G401 (cell line): ENCODE results near the gene OLFM3. TPM values are rescaled to one million over a fixed set of nuclear protein-coding genes. Genes with fewer than 3 reads are reported as not detected.
A peak's percentile ranks its signal among the peaks of the same experiment; 100 is the strongest.

Source experiments
- DNase-seq: peaks from one replicate; pipeline ENCODE4 v3.0.0-alpha.2; 2015; ENCODE audit warnings: low spot score
- in situ Hi-C: cut with HindIII; loops from 2 replicates; pipeline ENCODE4 v1.10.0; 2016; ENCODE audit warnings: low sequenced_read_pairs, mixed read lengths
- total RNA-seq: library from RNA; depleted of rRNA; stranded (reverse); fragments of >200 nt; shearing (Covaris generic); gene quantifications from 2 replicates; pipeline ENCODE4 v1.2.3, GENCODE V29; 2014; rRNA removed

The OLFM3 gene
- not detected in 2 replicates for total RNA-seq

- DNase-seq: peak; percentile 74
- in situ Hi-C loops: no loop called here
Observed at GRCh38 chr1:101996825-101997465, at the start of gene OLFM3. Gene OLFM3, minus strand, starts transcription at chr1:101996926.

GRCh38 chr1:102045752-102046151 is 49.0 kb upstream of the OLFM3 start:
- in situ Hi-C loops: no loop called here

GRCh38 chr1:102032534-102032933 is 35.8 kb upstream of the OLFM3 start:
- in situ Hi-C loops: no loop called here
- DNase-seq: no peak

More at GRCh38 chr1:102045752-102046151, 49.0 kb upstream of the OLFM3 start:
- no peak for DNase-seq

- DNase-seq: no peak
- in situ Hi-C loops: no loop called here
Observed at GRCh38 chr1:102019530-102019929, 22.8 kb upstream of the OLFM3 start.

- no peak for DNase-seq
Observed at GRCh38 chr1:102015728-102016127, 19.0 kb upstream of the OLFM3 start.

GRCh38 chr1:102002057-102002456 is 5.3 kb upstream of the OLFM3 start:
- no peak for DNase-seq
- in situ Hi-C loops: no loop called here

More at GRCh38 chr1:102015728-102016127, 19.0 kb upstream of the OLFM3 start:
- in situ Hi-C loops: no loop called here

- in situ Hi-C loops: no loop called here
Observed at GRCh38 chr1:101995984-101996745, 561 bp downstream of the OLFM3 start.

GRCh38 chr1:101993710-101994109 is 3.0 kb downstream of the OLFM3 start:
- peak; percentile 49 for DNase-seq
- in situ Hi-C loops: no loop called here

More at GRCh38 chr1:101995984-101996745, 561 bp downstream of the OLFM3 start:
- peak; percentile 86 for DNase-seq

- in situ Hi-C loops: no loop called here
Observed at GRCh38 chr1:101992821-101993575, 3.7 kb downstream of the OLFM3 start.

GRCh38 chr1:101980974-101981373 is 15.8 kb downstream of the OLFM3 start:
- peak; percentile 50 for DNase-seq
- in situ Hi-C loops: no loop called here

More at GRCh38 chr1:101992821-101993575, 3.7 kb downstream of the OLFM3 start:
- peak; percentile 87 for DNase-seq

- DNase-seq: peak; percentile 57
- in situ Hi-C loops: no loop called here
Observed at GRCh38 chr1:101977266-101977665, 19.5 kb downstream of the OLFM3 start.

GRCh38 chr1:101976161-101976560 is 20.6 kb downstream of the OLFM3 start:
- in situ Hi-C loops: no loop called here

GRCh38 chr1:101975371-101975770 is 21.4 kb downstream of the OLFM3 start:
- peak; percentile 86 for DNase-seq
- in situ Hi-C loops: no loop called here

More at GRCh38 chr1:101976161-101976560, 20.6 kb downstream of the OLFM3 start:
- peak; percentile 97 for DNase-seq

GRCh38 chr1:101974599-101975274 is 22.0 kb downstream of the OLFM3 start:
- DNase-seq: peak; percentile 66
- in situ Hi-C loops: no loop called here

- in situ Hi-C loops: no loop called here
- DNase-seq: no peak
Observed at GRCh38 chr1:101971304-101971703, 25.4 kb downstream of the OLFM3 start.

GRCh38 chr1:101967871-101968270 is 28.9 kb downstream of the OLFM3 start:
- in situ Hi-C loops: no loop called here

GRCh38 chr1:101965341-101965740 is 31.4 kb downstream of the OLFM3 start:
- no peak for DNase-seq
- in situ Hi-C loops: no loop called here

More at GRCh38 chr1:101967871-101968270, 28.9 kb downstream of the OLFM3 start:
- no peak for DNase-seq

- in situ Hi-C loops: no loop called here
- DNase-seq: no peak
Observed at GRCh38 chr1:101964708-101965107, 32.0 kb downstream of the OLFM3 start.

- DNase-seq: peak; percentile 88
- in situ Hi-C loops: no loop called here
Observed at GRCh38 chr1:101960142-101960541, 36.6 kb downstream of the OLFM3 start.
